Osteoblast (primary cell): ENCODE measurements around the gene OTOGL. TPM values are rescaled to one million over a fixed set of nuclear protein-coding genes. Genes with fewer than 3 reads are reported as not detected.
"Not testable (repeated sequence)": the region's sequence is repeated elsewhere in the genome, so short reads cannot be mapped to it uniquely, and the experiment has no call there.

Experiments used
- DNase-seq: peaks from one replicate; pipeline ENCODE4 v3.0.0; 2011; ENCODE audit warnings: low spot score, mixed read lengths; ENCODE audit not compliant: insufficient read length; ENCODE audit errors: missing footprints
- H2AFZ ChIP-seq: 2 replicates; pipeline ENCODE4 v1.6.0; 2011; ENCODE audit warnings: mild to moderate bottlenecking, low read length
- H3K27ac ChIP-seq: 2 replicates; pipeline ENCODE4 v1.5.1; 2011; ENCODE audit warnings: mild to moderate bottlenecking, low read depth, low read length, moderate library complexity
- H3K27me3 ChIP-seq: 2 replicates; pipeline ENCODE4 v1.6.0; 2012; ENCODE audit warnings: mild to moderate bottlenecking, control low read depth, inconsistent platforms, low read length, moderate library complexity; ENCODE audit not compliant: insufficient read depth
- H3K36me3 ChIP-seq: 2 replicates; pipeline ENCODE4 v1.5.1; 2011; ENCODE audit warnings: mild to moderate bottlenecking, low read length, control low read depth, moderate library complexity; ENCODE audit not compliant: insufficient read depth
- H3K4me1 ChIP-seq: 2 replicates; pipeline ENCODE4 v1.5.1; 2011; ENCODE audit warnings: mild to moderate bottlenecking, low read length, control low read depth, moderate library complexity; ENCODE audit not compliant: insufficient read depth
- H3K4me2 ChIP-seq: 2 replicates; pipeline ENCODE4 v1.6.0; 2011; ENCODE audit warnings: mild to moderate bottlenecking, low read length; ENCODE audit not compliant: insufficient read depth
- H3K4me3 ChIP-seq: fragments of 200-600 bp; sonication (generic); 3 replicates; pipeline ENCODE4 v1.5.1; 2012; ENCODE audit warnings: mild to moderate bottlenecking, low read length, inconsistent platforms; ENCODE audit not compliant: insufficient read depth
- H3K79me2 ChIP-seq: 2 replicates; pipeline ENCODE4 v1.6.0; 2012; ENCODE audit warnings: mild to moderate bottlenecking, low read length, control low read depth, inconsistent platforms; ENCODE audit not compliant: insufficient read depth
- H3K9me3 ChIP-seq: 2 replicates; pipeline ENCODE4 v1.5.1; 2011; ENCODE audit warnings: low read depth, low read length, control low read depth
- H4K20me1 ChIP-seq: 2 replicates; pipeline ENCODE4 v1.6.0; 2012; ENCODE audit warnings: mild to moderate bottlenecking, low read length, control low read depth; ENCODE audit not compliant: insufficient read depth
- CTCF ChIP-seq: IDR thresholded peaks from 2 replicates; pipeline ENCODE4 v1.5.1; 2011; ENCODE audit warnings: mild to moderate bottlenecking, low read depth, low read length, moderate library complexity; ENCODE audit errors: extremely low read depth
- total RNA-seq: library from RNA; depleted of rRNA; stranded (reverse); fragments of >200 nt; gene quantifications from 2 replicates; pipeline ENCODE4 v1.2.3, GENCODE V29; 2012

OTOGL gene
- total RNA-seq, 1 donor: 0.36 TPM

- no peak for DNase-seq
- no peak for TF ChIP-seq CTCF
- H3K27ac ChIP-seq: no peak overlapping the region
- H2AFZ ChIP-seq: no peak overlapping the region
- H3K27me3 ChIP-seq: no peaks in the 10 kb centered on the region
- H3K4me3 ChIP-seq: no peak overlapping the region
- H3K36me3 ChIP-seq: no peaks in the 10 kb centered on the region
- H3K4me2 ChIP-seq: no peak overlapping the region
- no peaks in the 10 kb centered on the region for H4K20me1 ChIP-seq
- H3K4me1 ChIP-seq: no peaks in the 10 kb centered on the region
- H3K9me3 ChIP-seq: no peaks in the 10 kb centered on the region
- H3K79me2 ChIP-seq: no peaks in the 10 kb centered on the region
Observed at GRCh38 chr12:80219345-80219744, 120.0 kb downstream of the OTOGL start.

DNA sequence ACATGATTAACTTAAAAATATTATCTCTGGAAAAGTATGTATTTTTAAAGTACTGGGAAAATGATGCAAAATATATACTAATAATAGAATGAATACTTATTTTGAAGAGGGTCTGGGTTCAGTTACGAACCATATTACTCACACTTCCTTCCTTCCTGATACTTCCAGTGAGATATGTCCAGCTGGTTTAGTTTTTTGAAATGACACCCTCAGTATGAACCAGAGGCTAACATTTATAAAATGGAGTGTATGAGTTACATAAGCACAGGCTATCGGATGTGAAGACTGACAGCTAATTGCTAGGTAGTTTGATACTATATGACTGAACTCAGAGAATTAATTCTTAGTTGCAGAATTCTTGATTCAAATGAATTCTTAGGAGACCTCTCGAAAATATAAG, 122.9 kb downstream of the OTOGL start:
- Histone ChIP-seq H3K79me2 (no peaks in the 10 kb centered on the region), H3K4me2 (no peak overlapping the region), H4K20me1 (no peaks in the 10 kb centered on the region), H3K27me3 (no peaks in the 10 kb centered on the region), H3K36me3 (no peaks in the 10 kb centered on the region), H3K9me3 (no peaks in the 10 kb centered on the region), H3K4me1 (peaks cover 3% of the 10 kb centered on the region), H3K4me3 (no peak overlapping the region), H2AFZ (peak overlapping the region; percentile 21), H3K27ac (no peak overlapping the region)
- DNase-seq: no peak
- TF ChIP-seq CTCF: no peak

GRCh38 chr12:80226576-80226975, 127.2 kb downstream of the OTOGL start:
- no peak overlapping the region for H3K4me3 ChIP-seq
- H3K27ac ChIP-seq: no peak overlapping the region
- TF ChIP-seq CTCF: no peak
- H3K36me3 ChIP-seq: no peaks in the 10 kb centered on the region
- H2AFZ ChIP-seq: no peak overlapping the region
- no peaks in the 10 kb centered on the region for H3K27me3 ChIP-seq
- no peak overlapping the region for H3K4me2 ChIP-seq
- H4K20me1 ChIP-seq: no peaks in the 10 kb centered on the region
- H3K79me2 ChIP-seq: no peaks in the 10 kb centered on the region
- peak; percentile 75 for DNase-seq
- H3K9me3 ChIP-seq: no peaks in the 10 kb centered on the region
- H3K4me1 ChIP-seq: peaks cover 3% of the 10 kb centered on the region

DNA sequence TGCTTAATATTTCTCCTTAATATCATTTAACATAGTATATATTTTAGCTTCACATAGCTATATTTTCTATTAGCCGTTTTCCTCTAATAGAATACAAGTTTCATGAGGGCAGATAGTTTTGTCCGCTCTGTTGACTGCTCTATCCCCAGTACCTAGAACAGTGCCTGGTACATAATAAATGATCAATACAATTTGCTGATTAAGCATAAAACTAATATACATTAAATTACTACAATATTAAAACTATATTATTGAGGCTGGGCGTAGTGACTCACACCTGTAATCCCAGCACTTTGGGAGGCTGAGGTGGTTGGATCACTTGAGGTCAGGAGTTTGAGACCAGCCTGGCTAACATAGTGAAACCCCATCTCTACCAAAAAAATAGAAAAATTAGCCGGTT, 128.6 kb downstream of the OTOGL start:
- H3K79me2 ChIP-seq, H3K4me2 ChIP-seq, H3K4me1 ChIP-seq, DNase-seq, H4K20me1 ChIP-seq, H2AFZ ChIP-seq, H3K4me3 ChIP-seq, H3K36me3 ChIP-seq, H3K27ac ChIP-seq, H3K27me3 ChIP-seq, H3K9me3 ChIP-seq: not testable (repeated sequence)
